OCI-LY7 (cell line): ENCODE measurements around the gene PPP1R14B. TPM values are rescaled to one million over a fixed set of nuclear protein-coding genes. Genes with fewer than 3 reads are reported as not detected.
A peak's percentile ranks its signal among the peaks of the same experiment; 100 is the strongest.

ENCODE experiments used
- BruUV-seq: library from RNA; stranded (reverse); fragments of 400-500 nt; replicated peaks from 2 replicates; lab custom pipeline; 2021; lab: Mats Ljungman, UMichigan
- CTCF ChIA-PET: fragments of 300-600 bp; sonication (Branson Sonifier 250); formaldehyde crosslinking; loops from one replicate; lab custom pipeline; 2022; ENCODE audit warnings: antibody characterized with exemption; ENCODE audit not compliant: unreplicated experiment; lab: Charles Lee
- POLR2A ChIA-PET: fragments of 300-600 bp; sonication (Branson Sonifier 250); formaldehyde crosslinking; loops from one replicate; lab custom pipeline; 2022; ENCODE audit warnings: antibody characterized with exemption; lab: Charles Lee
- DNase-seq: peaks from one replicate; pipeline ENCODE4 v3.0.0-alpha.2; 2015; ENCODE audit warnings: low spot score
- H2AFZ ChIP-seq: fragments of 200-600 bp; sonication (generic), shearing (Covaris generic); 2 replicates; pipeline ENCODE4 v1.6.1; 2014; ENCODE audit warnings: mild to moderate bottlenecking, antibody characterized with exemption, low read length, moderate library complexity
- H3K27ac ChIP-seq: fragments of 200-600 bp; sonication (generic); 2 replicates; pipeline ENCODE4 v1.5.1; 2014; ENCODE audit warnings: mixed run types, low read depth, mild to moderate bottlenecking, moderate library complexity, low read length, inconsistent platforms; ENCODE audit not compliant: poor library complexity, severe bottlenecking
- H3K36me3 ChIP-seq: fragments of 200-600 bp; sonication (generic); 2 replicates; pipeline ENCODE4 v1.6.1; 2014; ENCODE audit warnings: mild to moderate bottlenecking, antibody characterized with exemption, low read length, moderate library complexity, mixed read lengths; ENCODE audit not compliant: insufficient read depth
- H3K4me1 ChIP-seq: fragments of 200-600 bp; sonication (generic); 2 replicates; pipeline ENCODE4 v1.5.1; 2014; ENCODE audit warnings: mild to moderate bottlenecking, low read length; ENCODE audit not compliant: insufficient read depth, poor library complexity, severe bottlenecking
- H3K4me2 ChIP-seq: fragments of 200-600 bp; sonication (generic); 2 replicates; pipeline ENCODE4 v1.6.1; 2014; ENCODE audit warnings: mild to moderate bottlenecking, low read length
- H3K4me3 ChIP-seq: fragments of 200-600 bp; sonication (generic); 2 replicates; pipeline ENCODE4 v1.5.1; 2014; ENCODE audit warnings: mild to moderate bottlenecking, low read depth, low read length; ENCODE audit not compliant: poor library complexity, severe bottlenecking
- H3K79me2 ChIP-seq: fragments of 200-600 bp; sonication (generic); 2 replicates; pipeline ENCODE4 v1.6.1; 2016; ENCODE audit warnings: low read depth, mild to moderate bottlenecking, low read length, moderate library complexity, mixed read lengths; ENCODE audit not compliant: insufficient read depth
- H3K9me2 ChIP-seq: fragments of 200-600 bp; sonication (generic); 2 replicates; pipeline ENCODE4 v1.6.1; 2016; ENCODE audit warnings: mild to moderate bottlenecking, low read length, mixed read lengths; ENCODE audit not compliant: insufficient read depth
- H3K9me3 ChIP-seq: fragments of 200-600 bp; sonication (generic); 2 replicates; pipeline ENCODE4 v1.6.1; 2014; ENCODE audit warnings: mild to moderate bottlenecking, mixed run types, low read length, mixed read lengths
- H4K20me1 ChIP-seq: fragments of 200-600 bp; sonication (generic); 2 replicates; pipeline ENCODE4 v1.6.1; 2014; ENCODE audit warnings: mild to moderate bottlenecking, antibody characterized with exemption, low read length, moderate library complexity, mixed read lengths; ENCODE audit not compliant: insufficient read depth
- CTCF ChIP-seq: fragments of 200-600 bp; sonication (generic); conservative IDR thresholded peaks from 2 replicates; pipeline ENCODE4 v1.5.1; 2014; ENCODE audit warnings: mild to moderate bottlenecking, antibody characterized with exemption, low read length, moderate library complexity, mixed read lengths
- EZH2phosphoT487 ChIP-seq: fragments of 200-600 bp; sonication (generic); IDR thresholded peaks from 2 replicates; pipeline ENCODE4 v1.6.1; 2018; ENCODE audit warnings: low read depth, borderline replicate concordance, mild to moderate bottlenecking, mixed run types, antibody characterized with exemption, low read length, moderate library complexity, mixed read lengths
- intact Hi-C: fragments of 100-400 bp; cut with micrococcal nuclease; formaldehyde crosslinking; loops from one replicate; pipeline ENCODE4 v1.10.0; 2022; ENCODE audit not compliant: unreplicated experiment
- total RNA-seq, 2 experiments: library from RNA; depleted of rRNA in 1 of 2; stranded (reverse); fragments of >200 nt in 1 of 2; shearing (Covaris generic) in 1 of 2; gene quantifications; 2 replicates each; pipeline ENCODE4 v1.2.3, GENCODE V29; 2014 to 2022

PPP1R14B gene
- total RNA-seq, 2 experiments from 2014 or later: 198 to 223 TPM

- Histone ChIP-seq H3K9me3 (no peaks in the 10 kb centered on the region), H3K4me1 (peaks cover 51% of the 10 kb centered on the region), H3K79me2 (peaks cover 28% of the 10 kb centered on the region), H2AFZ (no peak overlapping the region), H3K4me2 (no peak overlapping the region), H3K36me3 (peaks cover 29% of the 10 kb centered on the region), H4K20me1 (no peaks in the 10 kb centered on the region), H3K4me3 (no peak overlapping the region), H3K27ac (peak overlapping the region; percentile 4), H3K9me2 (no peaks in the 10 kb centered on the region)
- no TSS peak for BruUV-seq
- ChIA-PET POLR2A (interaction anchor here (0.9 kb wide), 1 partner anchor 20 kb away, joined by 5 read pairs; no protein-coding TSS in a partner anchor), CTCF (interaction anchor here (0.7 kb wide), 1 partner anchor 60 kb away, joined by 3 read pairs; no protein-coding TSS in a partner anchor)
- DNase-seq: no peak
- intact Hi-C loops: no loop called here
- TF ChIP-seq EZH2phosphoT487 (no peak), CTCF (no peak)
These were observed 2.6 kb downstream of the PPP1R14B start for GRCh38 chr11:64244107-64244506.

GRCh38 chr11:64243236-64243854, 3.4 kb downstream of the PPP1R14B start:
- no peak overlapping the region for H2AFZ ChIP-seq
- H3K36me3 ChIP-seq: peaks cover 34% of the 10 kb centered on the region
- no peaks in the 10 kb centered on the region for H3K9me2 ChIP-seq
- ChIA-PET CTCF (interaction anchor here (0.7 to 1.2 kb wide), 2 partner anchors 38 to 61 kb away, joined by 3 to 4 read pairs; no protein-coding TSS in a partner anchor), POLR2A (interaction anchor here (0.9 to 2.5 kb wide), 3 partner anchors 19 to 74 kb away, joined by 3 to 10 read pairs (median 5); partner anchors contain the start of genes PRDX5 and TRMT112)
- peaks cover 56% of the 10 kb centered on the region for H3K4me1 ChIP-seq
- H3K27ac ChIP-seq: peak overlapping the region; percentile 4
- no peak overlapping the region for H3K4me3 ChIP-seq
- no peak overlapping the region; the same call in 1 of the 2 replicates for H3K4me2 ChIP-seq
- peaks cover 28% of the 10 kb centered on the region for H3K79me2 ChIP-seq
- H3K9me3 ChIP-seq: no peaks in the 10 kb centered on the region
- TF ChIP-seq CTCF (no peak), EZH2phosphoT487 (no peak)
- intact Hi-C loops: no loop called here
- TSS peak; percentile 61 for BruUV-seq
- no peak for DNase-seq
- no peaks in the 10 kb centered on the region for H4K20me1 ChIP-seq
